ENCODE results near the gene IQGAP1. TPM values are rescaled to one million over a fixed set of nuclear protein-coding genes. Genes with fewer than 3 reads are reported as not detected.
A peak's percentile ranks its signal among the peaks of the same experiment; 100 is the strongest.

The IQGAP1 gene
- total and polyA plus RNA-seq, 9 of the 15 experiments (the other 6 are each of a cell fraction or from before 2014, with no cell fraction given), result 37.6 to 143 (median 77.7) TPM

DNA sequence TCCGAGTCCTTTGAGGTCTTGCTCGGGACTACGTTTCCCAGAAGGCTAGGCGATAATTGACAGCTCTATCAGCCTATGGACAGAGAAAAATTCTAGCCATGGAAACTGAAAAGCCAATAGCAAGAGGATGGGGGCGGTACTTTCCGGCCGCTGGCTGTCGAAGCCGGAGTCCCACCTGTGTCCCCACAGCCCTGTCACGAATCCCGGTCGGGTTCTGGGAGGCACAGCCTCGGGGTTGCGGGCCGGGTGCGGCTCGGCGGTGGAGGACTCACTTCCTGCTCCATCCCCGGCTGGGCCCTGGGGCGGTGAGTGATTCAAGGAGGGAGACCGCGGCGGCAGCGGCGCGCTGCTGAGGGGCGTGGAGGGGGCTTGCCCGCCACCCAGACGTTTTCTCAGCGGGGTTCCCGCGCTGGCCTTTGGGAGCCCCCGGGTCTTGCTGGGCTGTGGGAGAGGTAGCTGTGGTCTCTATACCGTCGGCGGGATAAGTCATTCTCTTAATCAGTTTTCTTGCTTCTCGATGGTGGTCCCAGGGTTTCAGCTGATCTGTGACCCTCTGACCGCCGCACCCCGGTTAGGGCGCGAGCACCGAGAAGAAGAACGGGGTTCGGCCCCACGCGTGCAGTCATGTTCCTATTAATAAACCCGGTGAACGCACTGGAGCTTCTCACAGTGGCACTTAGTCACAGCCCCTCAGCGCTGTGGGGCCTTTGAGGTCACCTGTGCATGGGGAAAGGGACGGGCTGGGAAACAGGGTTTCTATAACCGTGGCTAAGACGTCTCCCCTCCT, 35.7 kb upstream of the IQGAP1 start, which contains the start of gene ZNF774:
Gene ZNF774 (plus strand): TSS at position 178 of the 787 bp plus-strand sequence. CDS start 2,377 bp downstream, outside the sequence.
- in situ Hi-C loops (cut with MboI) (no loop called here), intact Hi-C loops (cut with micrococcal nuclease) (no loop called here)
- no peaks in the 10 kb centered on the region for H4K20me1 ChIP-seq (replicated peaks; ENCODE audit: control insufficient read depth, insufficient read depth, low read length)
- H3K27me3 ChIP-seq (ENCODE audit: control insufficient read depth in 2 of 2, insufficient read depth in 2 of 2, low read length in 2 of 2), result no peaks in the 10 kb centered on the region
- FAIRE-seq (peak; percentile 100), DNase-seq (ENCODE audit: extremely low read depth in 1 of 4, low spot score in 3 of 4) (peak; percentile 94 to 100 (median 96)), ATAC-seq (peak; percentile 99)
- H3K4me1 ChIP-seq (replicated peaks in 1 of 2; ENCODE audit: control insufficient read depth in 2 of 2, insufficient read depth in 2 of 2, low read length in 2 of 2), result peaks cover 3 to 13% of the 10 kb centered on the region in 2 experiments; a peak in 4 of 5 replicates
- peak within 1 kb of the TSS; percentile 94 for H2AFZ ChIP-seq (ENCODE audit: low read depth, low read length)
- BruUV-seq (replicated peaks), result TSS peak; percentile 82
- WGBS (ENCODE audit: insufficient coverage, low coverage, missing lambda C conversion rate), result 1% methylated on average over 38 of the region's 53 CpGs
- POLR2A ChIA-PET, result interaction anchor here (0.6 to 2.4 kb wide), 10 partner anchors 10 to 534 kb away, joined by 3 to 25 read pairs (median 3); no protein-coding TSS in a partner anchor
- H3K27ac ChIP-seq (ENCODE audit: extremely low read depth, low read depth, low read length), result peak within 1 kb of the TSS; percentile 51; the same call in 2 of the 3 replicates
- no peaks in the 10 kb centered on the region for H3K36me3 ChIP-seq (ENCODE audit: control insufficient read depth, insufficient read depth, low read length)
- no peaks in the 10 kb centered on the region for H3K9me3 ChIP-seq (replicated peaks; ENCODE audit: control insufficient read depth, insufficient read depth, low read depth, low read length)
- H3K9ac ChIP-seq (ENCODE audit: insufficient read depth in 1 of 2, low read depth in 2 of 2, low read length in 2 of 2), result peak within 1 kb of the TSS; percentile 64 to 92
- peak within 1 kb of the TSS; percentile 89 for H3K4me2 ChIP-seq (ENCODE audit: insufficient read depth, low read length)
- peak within 1 kb of the TSS; percentile 65 for H3K4me3 ChIP-seq
- H3K79me2 ChIP-seq (ENCODE audit: control insufficient read depth, insufficient read depth, low read length), result peaks cover 4% of the 10 kb centered on the region; the same call in 1 of the 3 replicates
- CTCF ChIA-PET (ENCODE audit: low intra/inter-chr PET ratio), result no interaction called here
- no peaks in the 10 kb centered on the region for H3K9me1 ChIP-seq (ENCODE audit: control insufficient read depth, insufficient read depth, low read length)
- TF ChIP-seq ELF1 (tag; IDR thresholded peaks at IDR 0.05) (peak; percentile 53), PHF8 (IDR thresholded peaks at IDR 0.05; ENCODE audit: borderline replicate concordance, low read length) (peak; percentile 76; the same call in 1 of the 2 replicates), ZNF76 (CRISPR knock-in tag; IDR thresholded peaks at IDR 0.05; ENCODE audit: borderline replicate concordance) (no peak), MBD2 (IDR thresholded peaks at IDR 0.05; ENCODE audit: borderline replicate concordance, low read depth) (peak; percentile 99), POLR2G (IDR thresholded peaks at IDR 0.05; ENCODE audit: low read depth, low read length) (peak; percentile 89), ZFP30 (CRISPR knock-in tag; IDR thresholded peaks at IDR 0.05; ENCODE audit: borderline replicate concordance) (no peak), ZBTB7A (IDR thresholded peaks at IDR 0.05; ENCODE audit: borderline replicate concordance, control insufficient read depth, low read depth, low read length) (peak; percentile 91), L3MBTL2 (IDR thresholded peaks at IDR 0.05) (peak; percentile 64), MEF2A (IDR thresholded peaks at IDR 0.05; ENCODE audit: control insufficient read depth, low read depth, low read length) (peak; percentile 64; the same call in 1 of the 2 replicates), JUN (IDR thresholded peaks at IDR 0.05; ENCODE audit: borderline replicate concordance, low read depth, low read length) (peak; percentile 18; the same call in 1 of the 2 replicates), JUN (CRISPR knock-in tag; IDR thresholded peaks at IDR 0.05; ENCODE audit: borderline replicate concordance) (peak; percentile 72; the same call in 1 of the 2 replicates), TBL1XR1 (IDR thresholded peaks at IDR 0.05; ENCODE audit: low read length in 2 of 2) (0 out of 4 replicates have a peak, but pooled peaks of 1 of the 2 experiments have one; percentile 5), HNRNPH1 (optimal IDR thresholded peaks at IDR 0.05; ENCODE audit: low read depth, low read length) (no peak), SETDB1 (IDR thresholded peaks at IDR 0.05; ENCODE audit: low read length) (no peak)
- TF ChIP-seq, protein P1, sequence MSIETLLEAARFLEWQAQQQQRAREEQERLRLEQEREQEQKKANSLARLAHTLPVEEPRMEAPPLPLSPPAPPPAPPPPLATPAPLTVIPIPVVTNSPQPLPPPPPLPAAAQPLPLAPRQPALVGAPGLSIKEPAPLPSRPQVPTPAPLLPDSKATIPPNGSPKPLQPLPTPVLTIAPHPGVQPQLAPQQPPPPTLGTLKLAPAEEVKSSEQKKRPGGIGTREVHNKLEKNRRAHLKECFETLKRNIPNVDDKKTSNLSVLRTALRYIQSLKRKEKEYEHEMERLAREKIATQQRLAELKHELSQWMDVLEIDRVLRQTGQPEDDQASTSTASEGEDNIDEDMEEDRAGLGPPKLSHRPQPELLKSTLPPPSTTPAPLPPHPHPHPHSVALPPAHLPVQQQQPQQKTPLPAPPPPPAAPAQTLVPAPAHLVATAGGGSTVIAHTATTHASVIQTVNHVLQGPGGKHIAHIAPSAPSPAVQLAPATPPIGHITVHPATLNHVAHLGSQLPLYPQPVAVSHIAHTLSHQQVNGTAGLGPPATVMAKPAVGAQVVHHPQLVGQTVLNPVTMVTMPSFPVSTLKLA (conservative IDR thresholded peaks at IDR 0.05), result peak in 1 of 2 experiments; percentile 60; a peak in 1 of 4 replicates
- TF ChIP-seq, protein P2, sequence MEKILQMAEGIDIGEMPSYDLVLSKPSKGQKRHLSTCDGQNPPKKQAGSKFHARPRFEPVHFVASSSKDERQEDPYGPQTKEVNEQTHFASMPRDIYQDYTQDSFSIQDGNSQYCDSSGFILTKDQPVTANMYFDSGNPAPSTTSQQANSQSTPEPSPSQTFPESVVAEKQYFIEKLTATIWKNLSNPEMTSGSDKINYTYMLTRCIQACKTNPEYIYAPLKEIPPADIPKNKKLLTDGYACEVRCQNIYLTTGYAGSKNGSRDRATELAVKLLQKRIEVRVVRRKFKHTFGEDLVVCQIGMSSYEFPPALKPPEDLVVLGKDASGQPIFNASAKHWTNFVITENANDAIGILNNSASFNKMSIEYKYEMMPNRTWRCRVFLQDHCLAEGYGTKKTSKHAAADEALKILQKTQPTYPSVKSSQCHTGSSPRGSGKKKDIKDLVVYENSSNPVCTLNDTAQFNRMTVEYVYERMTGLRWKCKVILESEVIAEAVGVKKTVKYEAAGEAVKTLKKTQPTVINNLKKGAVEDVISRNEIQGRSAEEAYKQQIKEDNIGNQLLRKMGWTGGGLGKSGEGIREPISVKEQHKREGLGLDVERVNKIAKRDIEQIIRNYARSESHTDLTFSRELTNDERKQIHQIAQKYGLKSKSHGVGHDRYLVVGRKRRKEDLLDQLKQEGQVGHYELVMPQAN (IDR thresholded peaks at IDR 0.05; ENCODE audit: borderline replicate concordance), result peak; percentile 51; the same call in 1 of the 2 replicates
